Measurements from ENCODE around the gene RIN1. TPM values are rescaled to one million over a fixed set of nuclear protein-coding genes. Genes with fewer than 3 reads are reported as not detected.

Gene RIN1
- total and polyA plus RNA-seq, 7 experiments from 2014 or later = 1.4 to 22.9 (median 9.1) TPM

GRCh38 chr11:66333220-66333877, 2.9 kb downstream of the RIN1 start:
- H3K4me3 ChIP-seq (ENCODE audit: low read length) = no peak overlapping the region
- H3K36me3 ChIP-seq (ENCODE audit: control insufficient read depth in 2 of 3, insufficient read depth in 3 of 3, low read length in 3 of 3) = peaks cover 0 to 30% (median 0%) of the 10 kb centered on the region in 3 experiments
- H3K27me3 ChIP-seq (ENCODE audit: control insufficient read depth in 2 of 2, insufficient read depth in 2 of 2, low read length in 2 of 2) = no peaks in the 10 kb centered on the region
- no peaks in the 10 kb centered on the region for H3K9me3 ChIP-seq (ENCODE audit: control insufficient read depth in 2 of 3, low read length in 3 of 3)
- ChIA-PET POLR2A (interaction anchor here (1.1 kb wide), 1 partner anchor 21 kb away, joined by 4 read pairs; no protein-coding TSS in a partner anchor), CTCF (interaction anchor here (3.9 kb wide), 1 partner anchor 22 kb away, joined by 26 read pairs; no protein-coding TSS in a partner anchor)
- Mint-ChIP-seq H3K4me3 (peak overlapping the region in 2 of 10 donors; percentile 4 to 16), H3K36me3 (peaks cover 0 to 4% (median 0%) of the 10 kb centered on the region in 5 donors), H3K4me1 (peaks cover 1 to 21% (median 19%) of the 10 kb centered on the region in 7 donors), H3K27me3 (peaks cover 0 to 2% (median 0%) of the 10 kb centered on the region in 5 donors), H3K27ac (no peak overlapping the region), H3K9me3 (no peaks in the 10 kb centered on the region)
- ATAC-seq = no peak
- intact Hi-C loops (cut with micrococcal nuclease) = no loop called here
- H3K4me1 ChIP-seq (ENCODE audit: control insufficient read depth in 2 of 2, insufficient read depth in 2 of 2, low read length in 2 of 2) = peaks cover 18 to 22% of the 10 kb centered on the region in 2 donors
- no peak for DNase-seq
- no peak overlapping the region for H3K27ac ChIP-seq (ENCODE audit: low read depth, low read length)

GRCh38 chr11:66332371-66333219, 3.6 kb downstream of the RIN1 start:
- Mint-ChIP-seq H3K9me3 (no peaks in the 10 kb centered on the region), H3K27ac (peak overlapping the region in 1 of 9 donors; percentile 26), H3K4me3 (peak overlapping the region in 3 of 10 donors; percentile 4 to 79 (median 16)), H3K4me1 (peaks cover 9 to 28% (median 26%) of the 10 kb centered on the region in 7 donors), H3K27me3 (peaks cover 0 to 2% (median 0%) of the 10 kb centered on the region in 5 donors), H3K36me3 (peaks cover 0 to 4% (median 0%) of the 10 kb centered on the region in 5 donors)
- ATAC-seq = no peak
- ChIA-PET CTCF (interaction anchor here (2.0 to 4.7 kb wide), 2 partner anchors 21 to 54 kb away, joined by 15 to 52 read pairs; no protein-coding TSS in a partner anchor), POLR2A (interaction anchor here (1.1 to 1.2 kb wide), 2 partner anchors 9 to 20 kb away, joined by 3 to 4 read pairs; no protein-coding TSS in a partner anchor)
- Histone ChIP-seq H3K36me3 (ENCODE audit: control insufficient read depth in 2 of 3, insufficient read depth in 3 of 3, low read length in 3 of 3) (peaks cover 0 to 23% (median 0%) of the 10 kb centered on the region in 3 experiments), H3K27ac (ENCODE audit: low read depth, low read length) (no peak overlapping the region), H3K4me3 (ENCODE audit: low read length) (no peak overlapping the region), H3K9me3 (ENCODE audit: control insufficient read depth in 2 of 3, low read length in 3 of 3) (no peaks in the 10 kb centered on the region), H3K27me3 (ENCODE audit: control insufficient read depth in 2 of 2, insufficient read depth in 2 of 2, low read length in 2 of 2) (no peaks in the 10 kb centered on the region), H3K4me1 (ENCODE audit: control insufficient read depth in 2 of 2, insufficient read depth in 2 of 2, low read length in 2 of 2) (peaks cover 25 to 29% of the 10 kb centered on the region in 2 donors)
- intact Hi-C loops (cut with micrococcal nuclease) = no loop called here
- DNase-seq = no peak

DNA sequence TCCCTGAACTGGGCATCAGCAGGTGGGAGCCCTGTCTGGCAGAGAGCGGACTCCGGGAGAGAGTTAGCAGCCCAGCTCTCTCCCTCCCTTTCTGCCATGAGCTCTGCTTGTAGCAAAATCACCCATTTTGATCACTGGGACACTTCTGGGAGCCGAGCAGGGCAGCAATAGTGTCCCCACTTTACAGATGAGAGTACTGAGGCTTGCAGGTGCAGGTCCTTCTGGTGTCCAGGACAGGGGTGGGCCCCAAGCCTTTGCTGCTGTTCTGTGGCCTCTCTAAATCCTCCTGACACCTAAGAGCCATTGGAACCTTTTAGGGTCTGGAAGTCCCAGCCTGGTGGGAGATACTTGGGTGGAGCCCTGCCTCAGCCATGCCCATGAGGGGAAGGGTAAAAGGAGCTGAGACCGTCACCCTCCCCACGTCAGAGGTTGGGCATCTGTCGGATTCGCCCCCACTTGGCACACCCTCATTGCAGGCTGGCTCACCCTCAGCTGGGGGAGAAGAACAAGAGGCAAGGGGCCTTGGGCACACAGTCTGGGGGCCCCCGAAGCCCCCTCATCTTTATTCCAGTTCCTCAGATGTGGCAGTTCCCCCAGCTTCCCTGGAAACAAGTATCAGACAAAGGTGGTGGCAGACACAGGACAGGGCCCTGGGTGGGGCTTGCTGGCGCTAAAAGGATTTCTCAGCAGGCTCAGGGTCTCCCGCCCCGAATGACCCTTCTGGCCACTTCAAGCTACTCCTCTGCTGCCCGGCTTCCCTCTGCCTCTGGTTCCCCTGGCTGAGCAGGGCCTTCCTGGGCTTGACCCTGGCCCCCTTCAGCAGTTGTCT, 4.5 kb downstream of the RIN1 start:
- no peak overlapping the region for H3K4me3 Mint-ChIP-seq
- Histone ChIP-seq H3K4me3 (ENCODE audit: low read length) (no peak overlapping the region), H3K4me1 (ENCODE audit: control insufficient read depth in 2 of 2, insufficient read depth in 2 of 2, low read length in 2 of 2) (peaks cover 30 to 35% of the 10 kb centered on the region in 2 donors), H3K27ac (ENCODE audit: low read depth, low read length) (no peak overlapping the region), H3K9me3 (ENCODE audit: control insufficient read depth in 2 of 3, low read length in 3 of 3) (no peaks in the 10 kb centered on the region), H3K36me3 (ENCODE audit: control insufficient read depth in 2 of 3, insufficient read depth in 3 of 3, low read length in 3 of 3) (peaks cover 0 to 16% (median 0%) of the 10 kb centered on the region in 3 experiments), H3K27me3 (ENCODE audit: control insufficient read depth in 2 of 2, insufficient read depth in 2 of 2, low read length in 2 of 2) (no peaks in the 10 kb centered on the region)
- ChIA-PET POLR2A (interaction anchor here (1.1 to 1.2 kb wide), 3 partner anchors 10 to 19 kb away, joined by 3 to 7 read pairs (median 4); partner anchors contain the start of gene B4GAT1), CTCF (interaction anchor here (0.6 to 4.7 kb wide), 3 partner anchors 20 to 106 kb away, joined by 3 to 52 read pairs (median 15); no protein-coding TSS in a partner anchor)
- DNase-seq (no peak), ATAC-seq (no peak)
- peaks cover 0 to 2% (median 0%) of the 10 kb centered on the region in 5 donors for H3K27me3 Mint-ChIP-seq
- intact Hi-C loops (cut with micrococcal nuclease) = no loop called here
- H3K36me3 Mint-ChIP-seq = peaks cover 0 to 4% (median 0%) of the 10 kb centered on the region in 5 donors
- no peak overlapping the region for H3K27ac Mint-ChIP-seq
- no peaks in the 10 kb centered on the region for H3K9me3 Mint-ChIP-seq
- H3K4me1 Mint-ChIP-seq = peaks cover 15 to 34% (median 29%) of the 10 kb centered on the region in 7 donors

DNA sequence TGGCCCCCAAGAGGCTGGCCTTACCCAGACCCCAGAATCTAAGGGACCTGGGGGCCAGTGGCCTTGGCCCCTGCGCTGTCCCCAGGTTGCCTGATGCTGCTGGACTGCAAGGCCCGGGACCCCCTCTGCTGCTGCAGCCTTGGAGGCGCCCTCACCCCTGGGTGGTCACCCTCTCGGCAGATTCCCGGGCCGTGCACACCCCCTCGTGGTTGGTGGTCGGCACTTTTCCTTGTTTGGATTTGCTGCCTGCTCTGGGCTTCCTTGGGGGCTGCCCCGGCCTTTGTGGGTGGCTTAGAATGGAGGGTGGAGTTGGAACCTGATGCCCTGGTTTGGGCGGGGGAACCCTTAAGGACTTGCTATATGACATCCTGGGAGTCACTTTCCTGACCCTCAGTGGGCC, 5.3 kb downstream of the RIN1 start:
- intact Hi-C loops (cut with micrococcal nuclease) = no loop called here

DNA sequence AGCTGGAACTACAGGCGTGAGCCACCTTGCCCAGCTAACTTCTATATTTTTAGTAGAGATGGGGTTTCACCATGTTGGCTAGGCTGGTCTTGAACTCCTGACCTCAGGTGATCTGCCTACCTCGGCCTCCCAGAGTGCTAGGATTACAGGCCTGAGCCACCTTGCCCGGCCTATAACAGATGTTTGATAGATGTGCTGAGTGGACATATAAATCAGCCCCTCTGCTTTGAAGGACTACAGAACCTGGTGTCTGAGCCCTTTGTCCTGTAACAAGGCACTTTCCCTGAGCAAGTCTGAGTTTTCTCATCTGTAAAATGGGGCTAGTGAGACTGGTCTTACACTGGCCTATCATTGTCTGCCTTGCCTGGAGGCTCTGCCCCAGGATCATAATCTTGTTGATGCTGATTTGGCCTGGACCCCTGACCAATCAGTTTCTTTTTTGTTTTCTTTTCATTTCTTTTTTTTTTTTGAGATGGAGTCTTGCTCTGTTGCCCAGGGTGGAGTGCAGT, 7.0 kb downstream of the RIN1 start:
- peaks cover 0 to 16% (median 0%) of the 10 kb centered on the region in 3 experiments for H3K36me3 ChIP-seq (ENCODE audit: control insufficient read depth in 2 of 3, insufficient read depth in 3 of 3, low read length in 3 of 3)
- H3K4me3 ChIP-seq (ENCODE audit: low read length) = no peak overlapping the region
- no peaks in the 10 kb centered on the region for H3K9me3 Mint-ChIP-seq
- peaks cover 0 to 4% (median 0%) of the 10 kb centered on the region in 5 donors for H3K36me3 Mint-ChIP-seq
- ChIA-PET CTCF (interaction anchor here (0.7 to 4.7 kb wide), 5 partner anchors 11 to 60 kb away, joined by 3 to 52 read pairs (median 3); no protein-coding TSS in a partner anchor), POLR2A (interaction anchor here (1.0 to 3.0 kb wide), 3 partner anchors 12 to 17 kb away, joined by 3 to 25 read pairs (median 4); partner anchors contain the start of genes BRMS1 and CD248)
- peak overlapping the region in 2 of 10 donors; percentile 67 for H3K4me3 Mint-ChIP-seq
- DNase-seq = no peak
- no peak overlapping the region for H3K27ac ChIP-seq (ENCODE audit: low read depth, low read length)
- peak overlapping the region in 4 of 9 donors; percentile 62 to 93 (median 91) for H3K27ac Mint-ChIP-seq
- peaks cover 26 to 40% of the 10 kb centered on the region in 2 donors for H3K4me1 ChIP-seq (ENCODE audit: control insufficient read depth in 2 of 2, insufficient read depth in 2 of 2, low read length in 2 of 2)
- H3K27me3 Mint-ChIP-seq = no peaks in the 10 kb centered on the region
- H3K4me1 Mint-ChIP-seq = peaks cover 25 to 42% (median 39%) of the 10 kb centered on the region in 7 donors
- intact Hi-C loops (cut with micrococcal nuclease) = loop anchor here (5.0 kb wide), 2 partner anchors 43 to 58 kb away; partner anchors contain the start of gene SLC29A2 (in 1 of the 2)
- no peaks in the 10 kb centered on the region for H3K27me3 ChIP-seq (ENCODE audit: control insufficient read depth in 2 of 2, insufficient read depth in 2 of 2, low read length in 2 of 2)
- H3K9me3 ChIP-seq (ENCODE audit: control insufficient read depth in 2 of 3, low read length in 3 of 3) = no peaks in the 10 kb centered on the region
- ATAC-seq = no peak

More for the DNA sequence above, 5.3 kb downstream of the RIN1 start:
- Mint-ChIP-seq H3K27me3 (no peaks in the 10 kb centered on the region), H3K9me3 (no peaks in the 10 kb centered on the region), H3K4me1 (peaks cover 17 to 34% (median 28%) of the 10 kb centered on the region in 7 donors), H3K36me3 (peaks cover 0 to 4% (median 0%) of the 10 kb centered on the region in 5 donors), H3K4me3 (no peak overlapping the region), H3K27ac (peak overlapping the region in 1 of 9 donors; percentile 73)
- ChIA-PET POLR2A (interaction anchor here (1.1 to 3.0 kb wide), 4 partner anchors 11 to 23 kb away, joined by 3 to 25 read pairs (median 5); partner anchors contain the start of gene B4GAT1), CTCF (interaction anchor here (0.6 to 4.7 kb wide), 3 partner anchors 19 to 105 kb away, joined by 3 to 52 read pairs (median 15); no protein-coding TSS in a partner anchor)
- Histone ChIP-seq H3K9me3 (ENCODE audit: control insufficient read depth in 2 of 3, low read length in 3 of 3) (no peaks in the 10 kb centered on the region), H3K27ac (ENCODE audit: low read depth, low read length) (no peak overlapping the region), H3K4me3 (ENCODE audit: low read length) (no peak overlapping the region), H3K4me1 (ENCODE audit: control insufficient read depth in 2 of 2, insufficient read depth in 2 of 2, low read length in 2 of 2) (peaks cover 26 to 36% of the 10 kb centered on the region in 2 donors), H3K36me3 (ENCODE audit: control insufficient read depth in 2 of 3, insufficient read depth in 3 of 3, low read length in 3 of 3) (peaks cover 0 to 16% (median 0%) of the 10 kb centered on the region in 3 experiments), H3K27me3 (ENCODE audit: control insufficient read depth in 2 of 2, insufficient read depth in 2 of 2, low read length in 2 of 2) (no peaks in the 10 kb centered on the region)
- DNase-seq = no peak
- no peak for ATAC-seq
